HepG2 (cell line): ENCODE data around the gene TIMELESS. TPM values are rescaled to one million over a fixed set of nuclear protein-coding genes. Genes with fewer than 3 reads are reported as not detected.

Source experiments
- JUNB ChIP-seq: sonication (generic); formaldehyde crosslinking; IDR thresholded peaks from 2 replicates; pipeline ENCODE4 v1.8.0; 2022; ENCODE audit warnings: missing genetic modification reagents, mild to moderate bottlenecking, borderline replicate concordance
- KLF12 ChIP-seq: sonication (generic); formaldehyde crosslinking; IDR thresholded peaks from 2 replicates; pipeline ENCODE4 v1.4.0; 2020; ENCODE audit warnings: missing genetic modification reagents, borderline replicate concordance
- LCORL ChIP-seq, 2 experiments: fragments of 450-650 bp in 1 of 2; sonication (generic) in 1 of 2; formaldehyde crosslinking in 1 of 2; IDR thresholded peaks; 2 replicates each; pipeline versions ENCODE4 v1.5.0 to v1.6.1; 2017 to 2020; ENCODE audit warnings: antibody characterized with exemption in 1 of 2, missing genetic modification reagents in 1 of 2
- MEIS1 ChIP-seq: sonication (generic); formaldehyde crosslinking; IDR thresholded peaks from 2 replicates; pipeline ENCODE4 v1.9.0; 2021; ENCODE audit warnings: mild to moderate bottlenecking, missing genetic modification reagents, moderate library complexity, borderline replicate concordance
- PITX1 ChIP-seq: sonication (generic); formaldehyde crosslinking; IDR thresholded peaks from 2 replicates; pipeline ENCODE4 v1.5.1; 2020; ENCODE audit warnings: mild to moderate bottlenecking, missing genetic modification reagents
- RCOR2 ChIP-seq: IDR thresholded peaks from 2 replicates; pipeline ENCODE4 v1.6.1; 2016; ENCODE audit warnings: missing biosample characterization, missing genetic modification reagents
- ZNF12 ChIP-seq: sonication (generic); formaldehyde crosslinking; IDR thresholded peaks from 2 replicates; pipeline ENCODE4 v1.5.0; 2020; ENCODE audit warnings: missing genetic modification reagents
- ZNF326 ChIP-seq: sonication (generic); formaldehyde crosslinking; IDR thresholded peaks from 2 replicates; pipeline ENCODE4 v1.4.0; 2020; ENCODE audit warnings: missing genetic modification reagents, borderline replicate concordance
- ZNF737 ChIP-seq: sonication (generic); formaldehyde crosslinking; IDR thresholded peaks from 2 replicates; pipeline ENCODE4 v1.5.0; 2020; ENCODE audit warnings: missing genetic modification reagents, mild to moderate bottlenecking, borderline replicate concordance
- ZNF747 ChIP-seq: sonication (generic); formaldehyde crosslinking; IDR thresholded peaks from 2 replicates; pipeline ENCODE4 v1.8.1; 2023; ENCODE audit warnings: missing genetic modification reagents, mild to moderate bottlenecking, borderline replicate concordance
- polyA plus RNA-seq, 8 experiments: library from polyadenylated mRNA; depleted of rRNA in 3 of 8; stranded (reverse) in 7 of 8; unstranded in 1 of 8; fragments of >200 nt; fragmentation: Illumina TruSeq in 4 of 8; extraction: Trizol in 4 of 8; gene quantifications; 2 replicates each; pipeline versions ENCODE4 v1.2.1 to v1.2.3, GENCODE V29; 2011 to 2016; ENCODE audit warnings: low read depth in 4 of 8, missing spikeins in 1 of 8, mixed read lengths in 1 of 8; ENCODE audit not compliant: insufficient read depth in 1 of 8
- total RNA-seq, 5 experiments: library from RNA; depleted of rRNA; stranded (reverse); fragments of >200 nt; fragmentation: Illumina TruSeq; extraction: Trizol; gene quantifications; 2 replicates each; pipeline ENCODE4 v1.2.3, GENCODE V29; 2016; ENCODE audit warnings: low read depth in 1 of 5
- TF ChIP-seq, protein P1 (sequence below): IDR thresholded peaks from 2 replicates; pipeline ENCODE4 v1.4.0; 2020; ENCODE audit warnings: mild to moderate bottlenecking, missing genetic modification reagents
- TF ChIP-seq, protein P2 (sequence below): IDR thresholded peaks from 2 replicates; pipeline ENCODE4 v1.6.1; 2018; ENCODE audit warnings: missing genetic modification reagents
- TF ChIP-seq, protein P3 (sequence below): sonication (generic); formaldehyde crosslinking; IDR thresholded peaks from 2 replicates; pipeline ENCODE4 v1.5.0; 2020; ENCODE audit warnings: missing genetic modification reagents
- TF ChIP-seq, protein P4 (sequence below): sonication (generic); formaldehyde crosslinking; IDR thresholded peaks from 2 replicates; pipeline ENCODE4 v1.4.0; 2020; ENCODE audit warnings: missing genetic modification reagents
- TF ChIP-seq, protein P5 (sequence below): sonication (generic); formaldehyde crosslinking; IDR thresholded peaks from 2 replicates; pipeline ENCODE4 v1.4.0; 2020; ENCODE audit warnings: missing genetic modification reagents, borderline replicate concordance
- TF ChIP-seq, protein P6 (sequence below): sonication (generic); formaldehyde crosslinking; IDR thresholded peaks from 2 replicates; pipeline ENCODE4 v1.9.0; 2022; ENCODE audit warnings: missing genetic modification reagents, mild to moderate bottlenecking, borderline replicate concordance

TIMELESS gene
- total and polyA plus RNA-seq, 2 of the 13 experiments (the other 11 are each of a cell fraction or from before 2014, with no cell fraction given), result 4.0 to 20.3 TPM

DNA sequence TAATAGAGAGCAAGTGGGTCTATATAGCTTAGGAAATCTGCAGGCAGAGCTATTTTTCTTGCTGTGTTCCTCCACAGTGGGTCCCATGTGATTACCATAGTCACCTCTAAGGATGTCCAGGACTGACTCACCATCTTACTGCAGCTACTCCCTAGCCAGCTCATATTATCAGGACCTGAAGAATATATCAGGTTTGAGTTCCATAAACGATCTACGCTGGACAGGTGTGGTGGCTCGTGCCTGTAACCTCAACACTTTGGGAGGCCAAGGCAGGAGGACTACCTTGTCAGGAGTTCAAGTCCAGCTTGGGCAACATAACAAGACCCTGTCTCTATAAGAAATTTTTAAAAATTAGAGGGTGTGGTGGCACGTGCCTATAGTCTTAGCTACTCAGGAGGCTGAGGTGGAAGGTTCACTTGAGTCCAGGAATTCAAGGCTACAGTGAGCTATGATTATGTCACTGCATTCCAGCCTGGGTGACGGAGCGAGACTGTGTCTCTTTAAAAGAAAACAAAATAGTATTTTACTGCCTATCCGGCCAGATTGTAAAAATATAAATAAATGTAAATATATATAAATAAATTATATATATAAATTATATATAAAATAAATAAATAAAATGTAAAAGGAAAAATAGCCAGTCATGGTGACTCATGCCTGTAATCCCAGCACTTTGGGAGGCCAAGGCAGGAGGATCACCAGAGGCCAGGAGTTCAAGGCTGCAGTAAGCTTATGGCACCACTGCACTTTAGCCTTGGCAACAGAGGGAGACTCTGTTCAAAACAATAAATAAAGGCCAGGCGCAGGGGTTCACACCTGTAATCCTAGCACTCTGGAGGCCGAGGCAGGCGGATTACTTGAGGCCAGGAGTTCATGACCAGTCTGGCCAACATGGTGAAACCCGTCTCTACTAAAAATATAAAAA, 12.3 kb upstream of the TIMELESS start (continued):
- TF ChIP-seq ZNF326 (CRISPR knock-in tag), result no peak
- TF ChIP-seq MEIS1, result no peak
- TF ChIP-seq, protein P1, sequence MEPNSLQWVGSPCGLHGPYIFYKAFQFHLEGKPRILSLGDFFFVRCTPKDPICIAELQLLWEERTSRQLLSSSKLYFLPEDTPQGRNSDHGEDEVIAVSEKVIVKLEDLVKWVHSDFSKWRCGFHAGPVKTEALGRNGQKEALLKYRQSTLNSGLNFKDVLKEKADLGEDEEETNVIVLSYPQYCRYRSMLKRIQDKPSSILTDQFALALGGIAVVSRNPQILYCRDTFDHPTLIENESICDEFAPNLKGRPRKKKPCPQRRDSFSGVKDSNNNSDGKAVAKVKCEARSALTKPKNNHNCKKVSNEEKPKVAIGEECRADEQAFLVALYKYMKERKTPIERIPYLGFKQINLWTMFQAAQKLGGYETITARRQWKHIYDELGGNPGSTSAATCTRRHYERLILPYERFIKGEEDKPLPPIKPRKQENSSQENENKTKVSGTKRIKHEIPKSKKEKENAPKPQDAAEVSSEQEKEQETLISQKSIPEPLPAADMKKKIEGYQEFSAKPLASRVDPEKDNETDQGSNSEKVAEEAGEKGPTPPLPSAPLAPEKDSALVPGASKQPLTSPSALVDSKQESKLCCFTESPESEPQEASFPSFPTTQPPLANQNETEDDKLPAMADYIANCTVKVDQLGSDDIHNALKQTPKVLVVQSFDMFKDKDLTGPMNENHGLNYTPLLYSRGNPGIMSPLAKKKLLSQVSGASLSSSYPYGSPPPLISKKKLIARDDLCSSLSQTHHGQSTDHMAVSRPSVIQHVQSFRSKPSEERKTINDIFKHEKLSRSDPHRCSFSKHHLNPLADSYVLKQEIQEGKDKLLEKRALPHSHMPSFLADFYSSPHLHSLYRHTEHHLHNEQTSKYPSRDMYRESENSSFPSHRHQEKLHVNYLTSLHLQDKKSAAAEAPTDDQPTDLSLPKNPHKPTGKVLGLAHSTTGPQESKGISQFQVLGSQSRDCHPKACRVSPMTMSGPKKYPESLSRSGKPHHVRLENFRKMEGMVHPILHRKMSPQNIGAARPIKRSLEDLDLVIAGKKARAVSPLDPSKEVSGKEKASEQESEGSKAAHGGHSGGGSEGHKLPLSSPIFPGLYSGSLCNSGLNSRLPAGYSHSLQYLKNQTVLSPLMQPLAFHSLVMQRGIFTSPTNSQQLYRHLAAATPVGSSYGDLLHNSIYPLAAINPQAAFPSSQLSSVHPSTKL, result peak; percentile 32; the same call in 1 of the 2 replicates
- 0 out of 2 replicates have a peak, but pooled peaks have one; percentile 20 for TF ChIP-seq JUNB
- TF ChIP-seq, protein P2, sequence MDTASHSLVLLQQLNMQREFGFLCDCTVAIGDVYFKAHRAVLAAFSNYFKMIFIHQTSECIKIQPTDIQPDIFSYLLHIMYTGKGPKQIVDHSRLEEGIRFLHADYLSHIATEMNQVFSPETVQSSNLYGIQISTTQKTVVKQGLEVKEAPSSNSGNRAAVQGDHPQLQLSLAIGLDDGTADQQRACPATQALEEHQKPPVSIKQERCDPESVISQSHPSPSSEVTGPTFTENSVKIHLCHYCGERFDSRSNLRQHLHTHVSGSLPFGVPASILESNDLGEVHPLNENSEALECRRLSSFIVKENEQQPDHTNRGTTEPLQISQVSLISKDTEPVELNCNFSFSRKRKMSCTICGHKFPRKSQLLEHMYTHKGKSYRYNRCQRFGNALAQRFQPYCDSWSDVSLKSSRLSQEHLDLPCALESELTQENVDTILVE (CRISPR knock-in tag), result no peak
- no peak for TF ChIP-seq ZNF747 (CRISPR knock-in tag)
- TF ChIP-seq ZNF737 (CRISPR knock-in tag), result no peak
- no peak for TF ChIP-seq LCORL (IDR thresholded peaks at IDR 0.05)
- TF ChIP-seq LCORL (CRISPR knock-in tag; IDR thresholded peaks at IDR 0.05), result no peak
- no peak for TF ChIP-seq RCOR2 (CRISPR knock-in tag)
- TF ChIP-seq, protein P3, sequence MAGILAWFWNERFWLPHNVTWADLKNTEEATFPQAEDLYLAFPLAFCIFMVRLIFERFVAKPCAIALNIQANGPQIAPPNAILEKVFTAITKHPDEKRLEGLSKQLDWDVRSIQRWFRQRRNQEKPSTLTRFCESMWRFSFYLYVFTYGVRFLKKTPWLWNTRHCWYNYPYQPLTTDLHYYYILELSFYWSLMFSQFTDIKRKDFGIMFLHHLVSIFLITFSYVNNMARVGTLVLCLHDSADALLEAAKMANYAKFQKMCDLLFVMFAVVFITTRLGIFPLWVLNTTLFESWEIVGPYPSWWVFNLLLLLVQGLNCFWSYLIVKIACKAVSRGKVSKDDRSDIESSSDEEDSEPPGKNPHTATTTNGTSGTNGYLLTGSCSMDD (CRISPR knock-in tag), result no peak
- peak; percentile 61; the same call in 1 of the 2 replicates for TF ChIP-seq PITX1 (CRISPR knock-in tag)
- TF ChIP-seq, protein P4, sequence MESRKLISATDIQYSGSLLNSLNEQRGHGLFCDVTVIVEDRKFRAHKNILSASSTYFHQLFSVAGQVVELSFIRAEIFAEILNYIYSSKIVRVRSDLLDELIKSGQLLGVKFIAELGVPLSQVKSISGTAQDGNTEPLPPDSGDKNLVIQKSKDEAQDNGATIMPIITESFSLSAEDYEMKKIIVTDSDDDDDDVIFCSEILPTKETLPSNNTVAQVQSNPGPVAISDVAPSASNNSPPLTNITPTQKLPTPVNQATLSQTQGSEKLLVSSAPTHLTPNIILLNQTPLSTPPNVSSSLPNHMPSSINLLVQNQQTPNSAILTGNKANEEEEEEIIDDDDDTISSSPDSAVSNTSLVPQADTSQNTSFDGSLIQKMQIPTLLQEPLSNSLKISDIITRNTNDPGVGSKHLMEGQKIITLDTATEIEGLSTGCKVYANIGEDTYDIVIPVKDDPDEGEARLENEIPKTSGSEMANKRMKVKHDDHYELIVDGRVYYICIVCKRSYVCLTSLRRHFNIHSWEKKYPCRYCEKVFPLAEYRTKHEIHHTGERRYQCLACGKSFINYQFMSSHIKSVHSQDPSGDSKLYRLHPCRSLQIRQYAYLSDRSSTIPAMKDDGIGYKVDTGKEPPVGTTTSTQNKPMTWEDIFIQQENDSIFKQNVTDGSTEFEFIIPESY (CRISPR knock-in tag), result no peak
- TF ChIP-seq, protein P5, sequence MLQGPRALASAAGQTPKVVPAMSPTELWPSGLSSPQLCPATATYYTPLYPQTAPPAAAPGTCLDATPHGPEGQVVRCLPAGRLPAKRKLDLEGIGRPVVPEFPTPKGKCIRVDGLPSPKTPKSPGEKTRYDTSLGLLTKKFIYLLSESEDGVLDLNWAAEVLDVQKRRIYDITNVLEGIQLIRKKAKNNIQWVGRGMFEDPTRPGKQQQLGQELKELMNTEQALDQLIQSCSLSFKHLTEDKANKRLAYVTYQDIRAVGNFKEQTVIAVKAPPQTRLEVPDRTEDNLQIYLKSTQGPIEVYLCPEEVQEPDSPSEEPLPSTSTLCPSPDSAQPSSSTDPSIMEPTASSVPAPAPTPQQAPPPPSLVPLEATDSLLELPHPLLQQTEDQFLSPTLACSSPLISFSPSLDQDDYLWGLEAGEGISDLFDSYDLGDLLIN, result no peak
- TF ChIP-seq KLF12 (CRISPR knock-in tag), result no peak
- no peak for TF ChIP-seq ZNF12 (CRISPR knock-in tag)
- TF ChIP-seq, protein P6, sequence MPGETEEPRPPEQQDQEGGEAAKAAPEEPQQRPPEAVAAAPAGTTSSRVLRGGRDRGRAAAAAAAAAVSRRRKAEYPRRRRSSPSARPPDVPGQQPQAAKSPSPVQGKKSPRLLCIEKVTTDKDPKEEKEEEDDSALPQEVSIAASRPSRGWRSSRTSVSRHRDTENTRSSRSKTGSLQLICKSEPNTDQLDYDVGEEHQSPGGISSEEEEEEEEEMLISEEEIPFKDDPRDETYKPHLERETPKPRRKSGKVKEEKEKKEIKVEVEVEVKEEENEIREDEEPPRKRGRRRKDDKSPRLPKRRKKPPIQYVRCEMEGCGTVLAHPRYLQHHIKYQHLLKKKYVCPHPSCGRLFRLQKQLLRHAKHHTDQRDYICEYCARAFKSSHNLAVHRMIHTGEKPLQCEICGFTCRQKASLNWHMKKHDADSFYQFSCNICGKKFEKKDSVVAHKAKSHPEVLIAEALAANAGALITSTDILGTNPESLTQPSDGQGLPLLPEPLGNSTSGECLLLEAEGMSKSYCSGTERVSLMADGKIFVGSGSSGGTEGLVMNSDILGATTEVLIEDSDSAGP (CRISPR knock-in tag), result no peak
